ENCODE results near the gene SLC25A21.

DNA sequence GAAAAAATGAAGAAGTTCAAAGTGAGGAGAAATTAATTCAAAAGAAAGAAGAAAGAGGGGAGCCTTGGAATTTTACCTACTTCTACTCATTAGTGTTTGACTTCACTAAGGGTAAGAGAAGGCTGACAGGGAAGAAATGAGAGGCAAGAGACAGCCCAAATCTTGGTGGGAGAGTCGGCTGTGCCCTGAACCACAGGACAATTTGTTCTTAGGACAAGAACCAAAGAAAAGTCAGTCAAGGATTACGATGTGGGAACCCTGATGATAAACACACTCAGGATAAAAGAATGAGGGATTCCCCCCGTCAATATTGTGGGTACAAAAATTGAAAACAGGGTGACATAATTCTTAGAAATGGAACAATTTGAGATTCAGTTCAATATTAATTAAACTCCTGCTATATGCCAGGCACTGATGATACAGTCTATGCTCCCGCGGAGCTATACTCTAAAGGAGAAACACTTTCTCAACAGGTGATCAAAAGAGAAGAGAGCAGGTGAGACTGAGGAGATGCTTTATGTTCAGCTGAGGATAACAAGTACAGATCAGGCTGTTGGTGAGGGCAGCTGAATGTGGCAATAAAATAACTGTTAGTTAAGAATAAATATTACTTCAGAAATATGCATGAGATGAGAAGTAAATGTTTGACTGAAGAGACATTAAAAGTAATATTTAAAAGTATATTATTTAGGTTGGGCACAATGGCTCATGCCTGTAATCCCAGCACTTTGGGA is 175.4 kb downstream of the SLC25A21 start:
- TF ChIP-seq POLR2AphosphoS5 (IDR thresholded peaks at IDR 0.05; ENCODE audit: low read depth, low read length): no peak
- TF ChIP-seq, protein P1, sequence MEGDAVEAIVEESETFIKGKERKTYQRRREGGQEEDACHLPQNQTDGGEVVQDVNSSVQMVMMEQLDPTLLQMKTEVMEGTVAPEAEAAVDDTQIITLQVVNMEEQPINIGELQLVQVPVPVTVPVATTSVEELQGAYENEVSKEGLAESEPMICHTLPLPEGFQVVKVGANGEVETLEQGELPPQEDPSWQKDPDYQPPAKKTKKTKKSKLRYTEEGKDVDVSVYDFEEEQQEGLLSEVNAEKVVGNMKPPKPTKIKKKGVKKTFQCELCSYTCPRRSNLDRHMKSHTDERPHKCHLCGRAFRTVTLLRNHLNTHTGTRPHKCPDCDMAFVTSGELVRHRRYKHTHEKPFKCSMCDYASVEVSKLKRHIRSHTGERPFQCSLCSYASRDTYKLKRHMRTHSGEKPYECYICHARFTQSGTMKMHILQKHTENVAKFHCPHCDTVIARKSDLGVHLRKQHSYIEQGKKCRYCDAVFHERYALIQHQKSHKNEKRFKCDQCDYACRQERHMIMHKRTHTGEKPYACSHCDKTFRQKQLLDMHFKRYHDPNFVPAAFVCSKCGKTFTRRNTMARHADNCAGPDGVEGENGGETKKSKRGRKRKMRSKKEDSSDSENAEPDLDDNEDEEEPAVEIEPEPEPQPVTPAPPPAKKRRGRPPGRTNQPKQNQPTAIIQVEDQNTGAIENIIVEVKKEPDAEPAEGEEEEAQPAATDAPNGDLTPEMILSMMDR (IDR thresholded peaks at IDR 0.05): no peak
- no peak for TF ChIP-seq REST (IDR thresholded peaks at IDR 0.05; ENCODE audit: insufficient read depth in 1 of 2, low read depth in 2 of 2, low read length in 1 of 2)
